ENCODE data around the gene DPCD.

DPCD gene

DNA sequence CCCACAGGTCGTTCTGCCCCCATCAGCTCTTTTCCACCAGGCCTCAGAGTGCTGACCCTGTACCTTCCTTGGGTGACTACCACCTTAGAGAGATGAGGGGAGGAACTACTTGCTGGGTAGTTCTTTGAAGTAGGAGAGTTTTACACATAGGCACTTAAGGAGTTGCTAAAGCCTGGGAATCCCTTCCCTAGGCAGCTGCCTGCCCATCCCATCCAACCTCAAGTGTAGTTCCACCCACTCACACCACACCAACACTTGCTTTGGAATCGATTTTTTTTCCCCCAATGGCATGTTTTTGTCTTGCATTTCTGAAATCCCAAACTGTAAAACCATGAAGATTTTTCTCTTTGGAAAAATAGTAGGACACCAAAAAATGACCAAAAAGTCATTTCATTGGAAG, 59.1 kb downstream of the DPCD start:
- Histone ChIP-seq H3K4me3 (no peak overlapping the region), H3K27ac (no peak overlapping the region)

DNA sequence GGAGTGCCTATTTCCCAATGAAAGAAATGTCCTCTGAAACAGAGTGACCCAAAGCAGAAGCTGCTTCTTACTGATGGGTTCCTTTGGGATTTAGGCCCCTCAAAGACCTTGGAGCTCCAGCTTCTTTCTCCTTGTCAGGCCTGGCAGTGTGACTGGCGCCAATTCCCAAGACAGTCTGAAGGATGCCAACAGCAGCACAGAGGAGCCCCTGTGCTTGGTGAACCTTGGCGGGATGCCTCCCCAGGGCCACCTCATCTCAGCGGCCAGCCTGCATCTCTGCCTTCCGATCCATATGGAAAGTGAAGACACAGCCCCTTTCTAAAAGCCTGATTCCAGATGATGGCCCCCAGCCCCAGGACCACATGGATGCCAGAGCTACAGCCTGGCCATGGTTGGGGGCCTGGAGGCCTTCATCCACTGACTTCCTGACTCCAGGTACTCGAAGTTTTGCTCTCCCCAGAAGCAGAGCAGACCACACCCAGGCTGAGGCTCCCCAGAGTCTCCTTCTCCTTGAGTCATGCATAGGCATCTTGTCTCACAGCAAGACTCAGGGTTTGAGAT, 61.5 kb downstream of the DPCD start:
- Histone ChIP-seq H3K4me3 (no peak overlapping the region), H3K27ac (no peak overlapping the region)

DNA sequence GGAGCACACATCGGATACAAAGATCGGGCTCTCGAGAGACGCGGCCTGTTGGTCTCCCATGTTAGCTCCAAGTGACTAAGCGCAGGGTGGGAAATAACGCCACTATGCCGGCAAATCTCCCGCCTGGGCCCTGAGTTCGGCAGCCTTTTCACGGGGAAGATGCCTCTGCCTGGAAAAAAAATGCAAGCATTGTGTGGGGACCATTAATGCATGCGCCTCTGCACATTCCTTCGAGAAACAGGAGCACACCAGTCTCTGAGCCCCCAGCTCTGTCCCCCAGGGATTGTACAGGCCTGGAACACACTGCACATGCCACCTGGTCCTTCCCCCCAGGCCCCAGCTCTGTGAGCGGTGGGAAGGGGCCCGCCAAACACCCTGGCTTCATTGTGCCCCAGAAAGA, 62.7 kb downstream of the DPCD start:
- no peak overlapping the region for H3K27ac ChIP-seq
- no peak overlapping the region for H3K4me3 ChIP-seq

DNA sequence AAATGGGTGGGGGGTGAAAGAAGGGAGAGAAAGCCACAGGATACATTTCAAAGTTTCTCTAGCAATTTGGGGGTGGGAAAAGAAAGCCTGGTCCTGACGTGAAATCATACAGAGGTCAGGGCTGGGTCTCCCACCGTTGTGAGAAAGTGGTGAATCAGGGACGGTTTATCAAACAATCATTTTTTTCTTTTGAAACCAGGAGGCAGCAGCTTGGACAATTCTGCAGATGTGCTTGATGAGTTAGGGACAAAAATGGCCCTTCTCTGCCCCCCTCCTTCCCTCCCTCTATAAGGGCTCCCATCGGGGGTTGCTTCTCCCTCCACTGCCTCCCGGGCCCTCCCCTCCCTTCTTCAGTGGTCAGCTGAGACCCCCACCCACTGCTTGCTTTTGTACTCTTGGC, 63.2 kb downstream of the DPCD start:
- no peak overlapping the region for H3K4me3 ChIP-seq
- no peak overlapping the region for H3K27ac ChIP-seq

DNA sequence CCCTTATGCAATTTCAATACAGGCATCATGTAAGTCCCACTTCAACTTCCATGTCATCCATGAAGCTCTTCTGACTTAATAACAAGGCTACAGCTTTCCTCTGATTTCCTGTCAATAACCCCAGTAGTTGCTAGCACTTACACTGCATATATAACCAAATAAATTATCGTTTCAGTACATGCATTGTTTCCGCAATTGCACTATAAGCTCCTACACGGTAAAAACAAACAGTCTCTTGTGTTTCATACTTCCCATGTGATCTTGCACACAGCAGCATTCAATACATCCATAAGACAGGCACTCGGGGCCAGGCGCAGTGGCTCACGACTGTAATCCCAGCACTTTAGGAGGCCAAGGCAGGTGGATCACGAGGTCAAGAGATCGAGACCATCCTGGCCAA, 65.4 kb downstream of the DPCD start:
- no peak overlapping the region for H3K27ac ChIP-seq
- H3K4me3 ChIP-seq: no peak overlapping the region

DNA sequence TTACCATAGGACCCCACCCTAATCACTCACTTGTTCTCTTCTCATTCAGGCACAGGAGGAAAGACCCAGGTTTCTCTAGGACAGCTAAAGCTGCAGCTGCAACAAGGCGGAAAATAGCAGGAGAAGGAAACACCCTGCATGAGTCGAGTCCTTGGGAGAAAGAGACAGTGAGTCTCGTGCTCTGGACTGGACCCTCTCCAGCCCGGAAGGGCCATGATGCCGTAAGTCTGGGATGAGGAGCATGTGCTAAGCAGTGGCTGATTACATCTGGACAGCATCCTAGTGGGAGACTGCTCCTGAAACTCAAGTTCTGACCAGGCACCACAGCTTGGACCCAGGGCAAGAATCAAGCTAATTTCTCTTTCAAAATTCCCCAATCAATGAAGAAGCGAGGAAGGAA, 67.4 kb downstream of the DPCD start:
- Histone ChIP-seq H3K27ac (no peak overlapping the region), H3K4me3 (no peak overlapping the region)

DNA sequence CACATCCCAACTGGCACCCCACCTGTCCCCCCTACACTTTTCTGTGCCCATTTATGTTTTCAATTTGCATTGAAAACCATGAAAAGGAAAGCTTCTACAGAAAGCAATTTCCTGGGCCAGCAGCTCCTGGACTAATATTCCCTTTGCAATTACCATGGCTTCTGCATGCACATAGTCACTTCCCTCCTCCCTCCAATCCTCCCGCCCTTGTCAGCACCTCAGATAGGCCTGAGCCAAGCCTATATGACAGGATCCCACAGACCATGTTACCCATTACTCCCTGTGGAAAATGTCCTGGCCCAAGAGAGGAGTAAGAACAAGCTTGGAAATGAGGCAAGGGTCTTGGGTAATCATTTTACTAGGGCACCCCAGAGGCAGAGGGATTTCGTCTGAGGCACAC, 68.8 kb downstream of the DPCD start:
- H3K4me3 ChIP-seq: no peak overlapping the region
- no peak overlapping the region for H3K27ac ChIP-seq

DNA sequence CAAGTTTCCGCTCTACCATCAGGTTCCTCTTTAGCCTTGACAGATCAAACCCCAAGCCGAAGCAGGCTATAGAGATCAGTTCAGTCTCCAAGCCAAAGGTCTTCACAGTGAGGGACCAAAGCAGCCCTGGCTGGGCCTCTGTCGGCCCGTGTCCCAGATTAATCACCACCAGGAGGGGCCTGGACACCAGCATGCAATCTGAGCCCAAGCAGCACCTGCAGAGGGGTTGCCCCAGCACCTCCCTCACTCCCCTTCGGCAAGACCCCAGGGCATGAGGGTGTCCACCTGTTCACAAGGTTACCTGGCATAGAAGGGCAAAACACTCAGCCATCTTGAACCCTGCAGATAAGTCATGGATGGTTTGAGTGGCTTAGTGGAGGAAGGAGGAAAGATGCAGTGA, 70.9 kb downstream of the DPCD start:
- Histone ChIP-seq H3K27ac (no peak overlapping the region), H3K4me3 (no peak overlapping the region)
